ENCODE results near the gene HAGHL.

- no peak for TF ChIP-seq GATA3 (IDR thresholded peaks at IDR 0.05; ENCODE audit: low read depth, low read length)
- no peak for TF ChIP-seq GATA2 (IDR thresholded peaks at IDR 0.05; ENCODE audit: low read depth, low read length)
These were observed 17.0 kb downstream of the HAGHL start for GRCh38 chr16:743794-744500.
